SJCRH30 (cell line): ENCODE results near the gene DVL3. TPM values are rescaled to one million over a fixed set of nuclear protein-coding genes. Genes with fewer than 3 reads are reported as not detected.
A peak's percentile ranks its signal among the peaks of the same experiment; 100 is the strongest.

ENCODE experiments used
- DNase-seq, 2 experiments: peaks; one replicate each; pipeline ENCODE4 v3.0.0-alpha.2; 2015 to 2020
- H3K27ac ChIP-seq: fragments of 250-450 bp; sonication (Bioruptor Pico); 2 replicates; pipeline ENCODE4 v1.5.1; 2020; ENCODE audit warnings: mild to moderate bottlenecking, moderate library complexity
- H3K27me3 ChIP-seq: fragments of 250-450 bp; sonication (Bioruptor Pico); 2 replicates; pipeline ENCODE4 v1.5.1; 2020; ENCODE audit warnings: mild to moderate bottlenecking, moderate library complexity
- H3K36me3 ChIP-seq: fragments of 250-450 bp; sonication (Bioruptor Pico); 2 replicates; pipeline ENCODE4 v1.5.1; 2020; ENCODE audit warnings: mild to moderate bottlenecking, moderate library complexity
- H3K4me1 ChIP-seq: fragments of 250-450 bp; sonication (Bioruptor Pico); 2 replicates; pipeline ENCODE4 v1.5.1; 2020; ENCODE audit warnings: mild to moderate bottlenecking, moderate library complexity
- H3K4me3 ChIP-seq: fragments of 250-450 bp; sonication (Bioruptor Pico); 2 replicates; pipeline ENCODE4 v1.5.1; 2020; ENCODE audit warnings: mild to moderate bottlenecking, moderate library complexity
- H3K9me3 ChIP-seq: fragments of 250-450 bp; sonication (Bioruptor Pico); replicated peaks from 2 replicates; pipeline ENCODE4 v1.5.1; 2020; ENCODE audit warnings: mild to moderate bottlenecking, moderate library complexity
- total RNA-seq: library from RNA; depleted of rRNA; stranded (reverse); fragments of >200 nt; shearing (Covaris generic); gene quantifications from 2 replicates; pipeline ENCODE4 v1.2.3, GENCODE V29; 2014

Gene DVL3
- total RNA-seq, 1 experiment from 2014 or later = 43.7 TPM

- Histone ChIP-seq H3K4me1 (peaks cover 11% of the 10 kb centered on the region), H3K4me3 (no peak overlapping the region), H3K36me3 (peaks cover 40% of the 10 kb centered on the region), H3K27ac (no peak overlapping the region), H3K9me3 (no peaks in the 10 kb centered on the region), H3K27me3 (no peaks in the 10 kb centered on the region)
- DNase-seq = no peak
These were observed 22.2 kb downstream of the DVL3 start for GRCh38 chr3:184177331-184177731.

GRCh38 chr3:184177767-184178306, 22.7 kb downstream of the DVL3 start:
- no peaks in the 10 kb centered on the region for H3K9me3 ChIP-seq
- no peak overlapping the region for H3K27ac ChIP-seq
- no peak for DNase-seq
- H3K27me3 ChIP-seq = no peaks in the 10 kb centered on the region
- peaks cover 45% of the 10 kb centered on the region for H3K36me3 ChIP-seq
- H3K4me3 ChIP-seq = no peak overlapping the region
- peaks cover 11% of the 10 kb centered on the region for H3K4me1 ChIP-seq

GRCh38 chr3:184178521-184179138, 23.5 kb downstream of the DVL3 start:
- DNase-seq = no peak
- Histone ChIP-seq H3K27me3 (no peaks in the 10 kb centered on the region), H3K27ac (no peak overlapping the region), H3K4me1 (peaks cover 11% of the 10 kb centered on the region), H3K9me3 (no peaks in the 10 kb centered on the region), H3K4me3 (no peak overlapping the region), H3K36me3 (peaks cover 52% of the 10 kb centered on the region)

GRCh38 chr3:184180165-184180564, 25.0 kb downstream of the DVL3 start:
- H3K4me1 ChIP-seq = peaks cover 19% of the 10 kb centered on the region
- no peak overlapping the region for H3K4me3 ChIP-seq
- no peaks in the 10 kb centered on the region for H3K27me3 ChIP-seq
- no peaks in the 10 kb centered on the region for H3K9me3 ChIP-seq
- DNase-seq = no peak
- peaks cover 55% of the 10 kb centered on the region for H3K36me3 ChIP-seq
- H3K27ac ChIP-seq = no peak overlapping the region

GRCh38 chr3:184181596-184181995, 26.4 kb downstream of the DVL3 start:
- peaks cover 55% of the 10 kb centered on the region for H3K36me3 ChIP-seq
- H3K4me3 ChIP-seq = no peak overlapping the region
- no peak overlapping the region for H3K27ac ChIP-seq
- no peak for DNase-seq
- H3K4me1 ChIP-seq = peaks cover 20% of the 10 kb centered on the region
- H3K27me3 ChIP-seq = no peaks in the 10 kb centered on the region
- no peaks in the 10 kb centered on the region for H3K9me3 ChIP-seq

- no peak for DNase-seq
- Histone ChIP-seq H3K4me1 (peaks cover 18% of the 10 kb centered on the region), H3K4me3 (no peak overlapping the region), H3K27ac (no peak overlapping the region), H3K36me3 (peaks cover 42% of the 10 kb centered on the region), H3K27me3 (no peaks in the 10 kb centered on the region), H3K9me3 (no peaks in the 10 kb centered on the region)
These were observed 28.5 kb downstream of the DVL3 start for GRCh38 chr3:184183679-184184078.

- Histone ChIP-seq H3K27me3 (no peaks in the 10 kb centered on the region), H3K4me1 (peaks cover 18% of the 10 kb centered on the region), H3K9me3 (no peaks in the 10 kb centered on the region), H3K36me3 (peaks cover 38% of the 10 kb centered on the region), H3K4me3 (peak overlapping the region; percentile 96), H3K27ac (peak overlapping the region; percentile 82)
- no peak for DNase-seq
These were observed 29.5 kb downstream of the DVL3 start for GRCh38 chr3:184184546-184185230.

GRCh38 chr3:184185461-184186183, 30.4 kb downstream of the DVL3 start:
- peak; percentile 98 to 99 for DNase-seq
- Histone ChIP-seq H3K27ac (peak overlapping the region; percentile 82), H3K36me3 (peaks cover 32% of the 10 kb centered on the region), H3K4me3 (peak overlapping the region; percentile 96), H3K9me3 (no peaks in the 10 kb centered on the region), H3K4me1 (peaks cover 18% of the 10 kb centered on the region), H3K27me3 (no peaks in the 10 kb centered on the region)

- Histone ChIP-seq H3K4me3 (peak within 1 kb of the TSS; percentile 96), H3K9me3 (no peaks in the 10 kb centered on the region), H3K27ac (peak within 1 kb of the TSS; percentile 82), H3K27me3 (no peaks in the 10 kb centered on the region), H3K4me1 (peaks cover 18% of the 10 kb centered on the region), H3K36me3 (peaks cover 36% of the 10 kb centered on the region)
- no peak for DNase-seq
These were observed 31.2 kb downstream of the DVL3 start, which contains the start of gene ABCF3 for GRCh38 chr3:184186184-184186901. Gene ABCF3 (plus strand): TSS chr3:184186199. CDS start chr3:184186208, 9 bp downstream.

- H3K9me3 ChIP-seq = no peaks in the 10 kb centered on the region
- H3K27me3 ChIP-seq = no peaks in the 10 kb centered on the region
- no peak overlapping the region; the same call in 1 of the 2 replicates for H3K27ac ChIP-seq
- peaks cover 34% of the 10 kb centered on the region for H3K36me3 ChIP-seq
- DNase-seq = no peak
- peak overlapping the region; percentile 96 for H3K4me3 ChIP-seq
- H3K4me1 ChIP-seq = peaks cover 18% of the 10 kb centered on the region
These were observed 31.7 kb downstream of the DVL3 start for GRCh38 chr3:184186902-184187207.

GRCh38 chr3:184188080-184188479, 32.9 kb downstream of the DVL3 start:
- Histone ChIP-seq H3K36me3 (peaks cover 31% of the 10 kb centered on the region), H3K4me1 (peaks cover 18% of the 10 kb centered on the region), H3K27me3 (no peaks in the 10 kb centered on the region), H3K9me3 (no peaks in the 10 kb centered on the region), H3K27ac (no peak overlapping the region), H3K4me3 (no peak overlapping the region)
- no peak for DNase-seq

- H3K9me3 ChIP-seq = no peaks in the 10 kb centered on the region
- H3K36me3 ChIP-seq = peaks cover 23% of the 10 kb centered on the region; the same call in 1 of the 2 replicates
- DNase-seq = no peak
- peaks cover 13% of the 10 kb centered on the region for H3K4me1 ChIP-seq
- H3K4me3 ChIP-seq = no peak overlapping the region
- H3K27ac ChIP-seq = no peak overlapping the region
- H3K27me3 ChIP-seq = no peaks in the 10 kb centered on the region
These were observed 34.2 kb downstream of the DVL3 start for GRCh38 chr3:184189421-184189820.

- Histone ChIP-seq H3K27me3 (no peaks in the 10 kb centered on the region), H3K4me3 (no peak overlapping the region), H3K27ac (no peak overlapping the region), H3K4me1 (no peaks in the 10 kb centered on the region), H3K36me3 (peaks cover 23% of the 10 kb centered on the region; the same call in 1 of the 2 replicates), H3K9me3 (no peaks in the 10 kb centered on the region)
- no peak for DNase-seq
These were observed 37.7 kb downstream of the DVL3 start for GRCh38 chr3:184192889-184193288.

GRCh38 chr3:184193991-184194539, 38.9 kb downstream of the DVL3 start:
- H3K9me3 ChIP-seq = no peaks in the 10 kb centered on the region

More at GRCh38 chr3:184193991-184194539, 38.9 kb downstream of the DVL3 start:
- Histone ChIP-seq H3K27ac (no peak overlapping the region), H3K4me3 (no peak overlapping the region), H3K36me3 (peaks cover 20% of the 10 kb centered on the region; the same call in 1 of the 2 replicates), H3K4me1 (no peaks in the 10 kb centered on the region), H3K27me3 (no peaks in the 10 kb centered on the region)
- DNase-seq = no peak
